Mesenchymal stem cell (in vitro differentiated cells and primary cell): Measurements from ENCODE around the gene OR5M11.
"Not testable (repeated sequence)": the region's sequence is repeated elsewhere in the genome, so short reads cannot be mapped to it uniquely, and the experiment has no call there.

ENCODE experiments used
- DNase-seq: peaks from one replicate; pipeline ENCODE4 v3.0.0-alpha.2; 2013
- H2AFZ ChIP-seq: one replicate; pipeline ENCODE4 v1.6.1; 2013; ENCODE audit warnings: low read depth, mild to moderate bottlenecking, control low read depth, inconsistent platforms, low read length, moderate library complexity
- H2AK5ac ChIP-seq: 2 replicates; pipeline ENCODE4 v1.6.1; 2013; ENCODE audit warnings: low read length, moderate library complexity, mild to moderate bottlenecking, inconsistent platforms; ENCODE audit not compliant: severe bottlenecking
- H2BK120ac ChIP-seq: one replicate; pipeline ENCODE4 v1.6.1; 2013; ENCODE audit warnings: low read depth, mild to moderate bottlenecking, inconsistent platforms, low read length, moderate library complexity
- H2BK12ac ChIP-seq, 2 experiments: one replicate each; pipeline ENCODE4 v1.6.1; 2013; ENCODE audit warnings: inconsistent platforms in 2 of 2, low read length in 2 of 2, mild to moderate bottlenecking in 2 of 2, moderate library complexity in 2 of 2, control low read depth in 1 of 2
- H2BK15ac ChIP-seq: one replicate; pipeline ENCODE4 v1.6.1; 2013; ENCODE audit warnings: mild to moderate bottlenecking, low read depth, inconsistent platforms; ENCODE audit not compliant: poor library complexity, severe bottlenecking
- H2BK5ac ChIP-seq: 2 replicates; pipeline ENCODE4 v1.6.1; 2013; ENCODE audit warnings: low read depth, mild to moderate bottlenecking, low read length, control low read depth, inconsistent platforms; ENCODE audit not compliant: poor library complexity, severe bottlenecking
- H3K14ac ChIP-seq, 2 experiments: one replicate each; pipeline ENCODE4 v1.6.1; 2013; ENCODE audit warnings: inconsistent platforms in 2 of 2, low read length in 2 of 2, control low read depth in 1 of 2, mild to moderate bottlenecking in 1 of 2, moderate library complexity in 1 of 2
- H3K18ac ChIP-seq, 2 experiments: one replicate each; pipeline ENCODE4 v1.6.1; 2013; ENCODE audit warnings: inconsistent platforms in 2 of 2, low read length in 2 of 2, control low read depth in 1 of 2, low read depth in 1 of 2, mild to moderate bottlenecking in 1 of 2
- H3K23ac ChIP-seq, 2 experiments: one replicate each; pipeline ENCODE4 v1.6.1; 2013; ENCODE audit warnings: inconsistent platforms in 2 of 2, low read length in 2 of 2, mild to moderate bottlenecking in 2 of 2, moderate library complexity in 2 of 2, control low read depth in 1 of 2
- H3K27ac ChIP-seq: 2 replicates; pipeline ENCODE4 v1.5.1; 2013; ENCODE audit warnings: mild to moderate bottlenecking, moderate library complexity, low read length, control low read depth, inconsistent platforms; ENCODE audit not compliant: poor library complexity, severe bottlenecking
- H3K27me3 ChIP-seq, 2 experiments: 2 replicates each; pipeline versions ENCODE4 v1.6.1 to v1.7.0; 2013; ENCODE audit warnings: low read length in 2 of 2, mild to moderate bottlenecking in 2 of 2, moderate library complexity in 2 of 2, control low read depth in 1 of 2, inconsistent platforms in 1 of 2; ENCODE audit not compliant: control insufficient read depth in 1 of 2, insufficient read depth in 1 of 2
- H3K36me3 ChIP-seq, 2 experiments: 2 replicates each; pipeline versions ENCODE4 v1.6.1 to v1.7.0; 2013; ENCODE audit warnings: low read length in 2 of 2, control low read depth in 1 of 2, inconsistent platforms in 1 of 2, low read depth in 1 of 2, mild to moderate bottlenecking in 1 of 2; ENCODE audit not compliant: insufficient read depth in 2 of 2, control insufficient read depth in 1 of 2
- H3K4ac ChIP-seq, 2 experiments: one replicate each; pipeline ENCODE4 v1.6.1; 2013; ENCODE audit warnings: inconsistent platforms in 2 of 2, low read length in 2 of 2, mild to moderate bottlenecking in 2 of 2, moderate library complexity in 2 of 2, control low read depth in 1 of 2, low read depth in 1 of 2
- H3K4me1 ChIP-seq: 2 replicates; pipeline ENCODE4 v1.6.1; 2013; ENCODE audit warnings: low read depth, low read length, control low read depth; ENCODE audit not compliant: control insufficient read depth, insufficient read depth
- H3K4me2 ChIP-seq: 2 replicates; pipeline ENCODE4 v1.6.1; 2013; ENCODE audit warnings: low read length, mild to moderate bottlenecking, inconsistent platforms; ENCODE audit not compliant: poor library complexity, severe bottlenecking
- H3K4me3 ChIP-seq, 2 experiments: 2 replicates each; pipeline versions ENCODE4 v1.5.1 to v1.7.0; 2013; ENCODE audit warnings: low read length in 2 of 2, mild to moderate bottlenecking in 2 of 2, control low read depth in 1 of 2, low read depth in 1 of 2; ENCODE audit not compliant: insufficient read depth in 1 of 2
- H3K79me1 ChIP-seq: replicated peaks from 2 replicates; pipeline ENCODE4 v1.6.1; 2013; ENCODE audit warnings: mild to moderate bottlenecking, control low read depth, low read length, inconsistent platforms; ENCODE audit not compliant: poor library complexity, severe bottlenecking
- H3K9ac ChIP-seq: 2 replicates; pipeline ENCODE4 v1.7.0; 2013; ENCODE audit warnings: mild to moderate bottlenecking, low read length, moderate library complexity
- H3K9me3 ChIP-seq: 2 replicates; pipeline ENCODE4 v1.7.0; 2013; ENCODE audit warnings: mild to moderate bottlenecking, low read length; ENCODE audit not compliant: control insufficient read depth
- H4K8ac ChIP-seq: one replicate; pipeline ENCODE4 v1.6.1; 2013; ENCODE audit warnings: inconsistent platforms, mild to moderate bottlenecking, low read length, moderate library complexity
- H4K91ac ChIP-seq: one replicate; pipeline ENCODE4 v1.6.1; 2013; ENCODE audit warnings: mild to moderate bottlenecking, low read length, inconsistent platforms
- WGBS: methylation state at CpG from one replicate; pipeline ENCODE4 v1.1.7; 2013; ENCODE audit warnings: mixed read lengths; 5-methylcytosine and 5-hydroxymethylcytosine counted together

OR5M11 gene

GRCh38 chr11:56554691-56555090 lies 11.6 kb upstream of the OR5M11 start:
- H3K9me3 ChIP-seq, H2BK120ac ChIP-seq, H2BK15ac ChIP-seq, H2AK5ac ChIP-seq, H3K9ac ChIP-seq, H4K91ac ChIP-seq, H3K4ac ChIP-seq, H3K27ac ChIP-seq, H3K36me3 ChIP-seq, H3K14ac ChIP-seq, H3K18ac ChIP-seq, H3K4me1 ChIP-seq, H2BK12ac ChIP-seq, H4K8ac ChIP-seq, DNase-seq, H2BK5ac ChIP-seq, H3K4me3 ChIP-seq, H3K23ac ChIP-seq, H3K79me1 ChIP-seq, H3K4me2 ChIP-seq, H3K27me3 ChIP-seq, H2AFZ ChIP-seq: not testable (repeated sequence)
- 84% methylated on average over 10 of the region's 13 CpGs for WGBS

DNA sequence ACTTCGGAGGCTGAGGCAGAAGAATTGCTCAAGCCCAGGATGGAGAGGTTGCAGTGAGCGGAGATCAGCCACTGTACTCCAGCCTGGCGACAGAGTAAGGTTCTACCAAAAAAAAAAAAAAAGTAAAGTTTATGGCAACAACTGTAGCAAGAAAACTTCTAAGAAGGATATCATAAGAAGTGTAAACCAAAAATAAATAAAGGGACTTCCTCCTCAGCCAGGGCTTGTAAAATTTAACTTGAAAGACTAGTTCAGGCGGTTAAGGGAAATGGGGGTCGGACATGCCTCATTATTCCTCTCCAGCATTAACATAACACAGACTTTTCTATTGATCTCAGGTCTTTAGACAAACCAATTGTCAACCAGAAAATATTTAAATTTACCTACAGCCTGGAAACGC lies 2.5 kb upstream of the OR5M11 start:
- Histone ChIP-seq H4K8ac (no peak overlapping the region), H3K4me1 (no peaks in the 10 kb centered on the region), H3K9ac (no peak overlapping the region), H3K9me3 (peaks cover 6% of the 10 kb centered on the region), H3K4me2 (no peak overlapping the region), H2BK12ac (no peak overlapping the region), H3K4ac (no peak overlapping the region), H3K27me3 (no peaks in the 10 kb centered on the region), H4K91ac (no peak overlapping the region), H3K4me3 (no peak overlapping the region), H3K18ac (no peak overlapping the region), H3K23ac (no peak overlapping the region), H2AFZ (no peak overlapping the region), H3K14ac (no peak overlapping the region), H3K79me1 (no peaks in the 10 kb centered on the region), H2AK5ac (no peak overlapping the region), H2BK120ac (no peak overlapping the region), H3K36me3 (no peaks in the 10 kb centered on the region), H2BK15ac (no peak overlapping the region), H3K27ac (no peak overlapping the region), H2BK5ac (no peak overlapping the region)
- WGBS: 77% methylated on average over 3 of the region's 6 CpGs
- DNase-seq: no peak

GRCh38 chr11:56543739-56544138 lies 682 bp upstream of the OR5M11 start:
- no peak overlapping the region for H3K4ac ChIP-seq
- H3K79me1 ChIP-seq: no peaks in the 10 kb centered on the region
- no peak overlapping the region for H3K14ac ChIP-seq
- no peak overlapping the region for H3K23ac ChIP-seq
- H2AFZ ChIP-seq: no peak overlapping the region
- no peak overlapping the region for H3K27ac ChIP-seq
- H3K36me3 ChIP-seq: no peaks in the 10 kb centered on the region
- no peak overlapping the region for H2BK12ac ChIP-seq
- DNase-seq: no peak
- no peak overlapping the region for H3K4me3 ChIP-seq
- H3K9ac ChIP-seq: no peak overlapping the region
- H2AK5ac ChIP-seq: no peak overlapping the region
- no peak overlapping the region for H2BK120ac ChIP-seq
- H3K4me2 ChIP-seq: no peak overlapping the region
- H3K27me3 ChIP-seq: no peaks in the 10 kb centered on the region
- H2BK5ac ChIP-seq: no peak overlapping the region
- WGBS: 93% methylated on average over 1 of the region's 1 CpG
- H3K9me3 ChIP-seq: peaks cover 6% of the 10 kb centered on the region
- no peak overlapping the region for H3K18ac ChIP-seq
- H4K8ac ChIP-seq: no peak overlapping the region
- H3K4me1 ChIP-seq: no peaks in the 10 kb centered on the region
- H2BK15ac ChIP-seq: no peak overlapping the region
- H4K91ac ChIP-seq: no peak overlapping the region

DNA sequence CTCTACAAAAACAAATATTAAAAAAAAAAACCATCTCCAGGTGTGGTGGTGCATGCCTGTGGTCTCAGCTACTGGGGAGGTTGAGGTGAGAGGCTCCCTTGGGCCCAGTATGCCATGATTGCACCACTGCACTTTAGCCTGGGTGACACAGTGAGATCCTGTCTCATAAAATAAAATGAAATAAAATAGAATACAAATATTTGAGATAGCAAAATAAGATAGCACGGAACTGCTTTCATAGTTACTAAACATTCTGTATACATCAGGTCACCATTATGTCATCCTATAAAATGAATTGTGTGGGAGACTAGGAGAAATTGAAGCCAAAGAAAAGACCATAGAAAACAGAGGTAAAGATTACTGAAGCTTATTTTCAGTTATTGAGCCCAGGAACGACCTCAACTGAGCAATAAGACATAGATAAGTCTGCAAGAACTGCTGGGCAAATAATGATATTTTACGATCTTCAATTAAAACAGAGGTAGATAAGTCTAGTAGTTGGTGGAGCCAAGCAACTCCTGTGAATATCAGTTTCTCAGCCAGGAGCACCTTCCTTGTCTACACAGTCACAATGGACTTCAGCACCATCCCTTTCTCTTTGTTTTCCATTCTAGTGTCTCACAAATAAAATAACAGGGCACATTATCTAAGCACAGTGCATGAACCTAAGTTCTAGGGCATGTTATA lies 9.9 kb downstream of the OR5M11 start:
- Histone ChIP-seq H3K27me3 (no peaks in the 10 kb centered on the region), H2BK15ac (no peak overlapping the region), H2BK12ac (no peak overlapping the region), H3K9ac (no peak overlapping the region), H3K23ac (no peak overlapping the region), H3K14ac (no peak overlapping the region), H3K4me2 (no peak overlapping the region), H3K9me3 (no peaks in the 10 kb centered on the region), H3K27ac (no peak overlapping the region), H3K4me1 (no peaks in the 10 kb centered on the region), H2BK5ac (no peak overlapping the region), H3K4me3 (no peak overlapping the region), H3K79me1 (no peaks in the 10 kb centered on the region), H2BK120ac (no peak overlapping the region), H4K8ac (no peak overlapping the region), H3K18ac (no peak overlapping the region), H2AFZ (no peak overlapping the region), H4K91ac (no peak overlapping the region), H2AK5ac (no peak overlapping the region), H3K4ac (no peak overlapping the region), H3K36me3 (no peaks in the 10 kb centered on the region)
- 20% methylated on average over 1 of the region's 3 CpGs for WGBS
- no peak for DNase-seq
